ENCODE data around the gene SAMHD1.

DNA sequence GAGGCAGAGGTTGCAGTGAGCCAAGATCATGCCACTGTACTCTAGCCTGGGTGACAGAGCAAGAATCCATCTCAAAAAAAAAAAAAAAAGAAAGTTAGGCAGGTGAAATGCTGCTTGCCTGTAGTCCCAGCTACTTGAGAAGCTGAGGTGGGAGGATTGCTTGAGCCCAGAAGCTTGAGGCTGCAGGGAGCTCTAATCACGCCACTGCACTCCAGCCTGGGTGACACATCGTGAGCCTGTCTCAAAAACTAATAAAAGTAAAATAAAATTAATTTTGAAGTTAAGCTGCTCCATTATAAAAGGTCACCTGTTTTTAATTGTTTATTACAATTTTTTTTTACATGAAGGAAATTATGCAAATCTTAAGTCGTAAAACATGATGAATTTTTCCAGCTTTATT lies 23.2 kb upstream of the SAMHD1 start:
- TF ChIP-seq, protein P1, sequence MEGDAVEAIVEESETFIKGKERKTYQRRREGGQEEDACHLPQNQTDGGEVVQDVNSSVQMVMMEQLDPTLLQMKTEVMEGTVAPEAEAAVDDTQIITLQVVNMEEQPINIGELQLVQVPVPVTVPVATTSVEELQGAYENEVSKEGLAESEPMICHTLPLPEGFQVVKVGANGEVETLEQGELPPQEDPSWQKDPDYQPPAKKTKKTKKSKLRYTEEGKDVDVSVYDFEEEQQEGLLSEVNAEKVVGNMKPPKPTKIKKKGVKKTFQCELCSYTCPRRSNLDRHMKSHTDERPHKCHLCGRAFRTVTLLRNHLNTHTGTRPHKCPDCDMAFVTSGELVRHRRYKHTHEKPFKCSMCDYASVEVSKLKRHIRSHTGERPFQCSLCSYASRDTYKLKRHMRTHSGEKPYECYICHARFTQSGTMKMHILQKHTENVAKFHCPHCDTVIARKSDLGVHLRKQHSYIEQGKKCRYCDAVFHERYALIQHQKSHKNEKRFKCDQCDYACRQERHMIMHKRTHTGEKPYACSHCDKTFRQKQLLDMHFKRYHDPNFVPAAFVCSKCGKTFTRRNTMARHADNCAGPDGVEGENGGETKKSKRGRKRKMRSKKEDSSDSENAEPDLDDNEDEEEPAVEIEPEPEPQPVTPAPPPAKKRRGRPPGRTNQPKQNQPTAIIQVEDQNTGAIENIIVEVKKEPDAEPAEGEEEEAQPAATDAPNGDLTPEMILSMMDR (IDR thresholded peaks at IDR 0.05) = no peak
- no peak for TF ChIP-seq POLR2A (IDR thresholded peaks at IDR 0.05; ENCODE audit: low read depth)
- TF ChIP-seq POLR2AphosphoS5 (IDR thresholded peaks at IDR 0.05) = no peak

Data from esophagus muscularis mucosa (tissue), 3 donors.